Measurements from ENCODE around the gene FLCN.

DNA sequence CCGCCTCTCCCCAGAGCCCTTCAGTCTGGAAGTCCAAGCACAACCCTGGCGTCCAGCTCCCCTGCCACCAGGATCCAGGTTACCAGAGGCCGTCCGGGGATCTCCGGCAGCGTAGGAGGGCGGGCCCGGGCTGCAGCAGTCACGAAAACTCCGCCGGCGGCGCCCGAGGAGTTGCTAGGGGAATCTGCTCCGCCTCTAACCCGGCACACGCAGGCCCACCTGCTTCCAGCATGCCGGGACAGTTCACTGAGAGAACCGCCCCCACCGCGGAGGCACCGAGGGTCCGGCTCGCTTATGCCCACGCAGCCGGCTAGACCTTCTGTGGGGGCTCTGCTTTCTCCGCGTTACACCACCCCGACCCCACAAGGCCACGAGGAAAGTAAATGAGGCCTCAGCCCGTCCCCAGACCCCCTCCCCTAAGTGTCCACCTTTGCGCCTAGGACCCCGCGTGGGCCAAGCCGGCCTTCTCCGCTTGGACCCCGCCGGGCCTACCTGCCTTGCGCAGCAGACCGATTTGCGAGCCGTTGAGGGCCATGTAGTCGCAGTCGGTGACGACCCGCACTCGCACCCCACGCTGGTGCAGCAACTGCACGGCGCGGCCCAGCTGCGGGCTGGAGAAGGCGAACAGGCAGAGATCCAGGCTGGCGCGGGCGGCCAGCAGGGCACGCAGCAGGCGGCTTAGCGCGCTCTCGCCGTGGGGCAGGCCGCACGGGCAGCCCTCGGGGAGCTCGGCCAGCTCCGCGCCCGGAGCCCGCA lies 31.4 kb downstream of the FLCN start:
- TF ChIP-seq CBX2 (IDR thresholded peaks at IDR 0.05; ENCODE audit: borderline replicate concordance, low read depth) (no peak), CTCF (IDR thresholded peaks at IDR 0.05) (no peak; the same call in 2 of the 3 replicates), CBX8 (IDR thresholded peaks at IDR 0.05) (no peak), JUN (IDR thresholded peaks at IDR 0.05) (no peak; a peak in 1 of 5 replicates)
- TF ChIP-seq, protein P1, sequence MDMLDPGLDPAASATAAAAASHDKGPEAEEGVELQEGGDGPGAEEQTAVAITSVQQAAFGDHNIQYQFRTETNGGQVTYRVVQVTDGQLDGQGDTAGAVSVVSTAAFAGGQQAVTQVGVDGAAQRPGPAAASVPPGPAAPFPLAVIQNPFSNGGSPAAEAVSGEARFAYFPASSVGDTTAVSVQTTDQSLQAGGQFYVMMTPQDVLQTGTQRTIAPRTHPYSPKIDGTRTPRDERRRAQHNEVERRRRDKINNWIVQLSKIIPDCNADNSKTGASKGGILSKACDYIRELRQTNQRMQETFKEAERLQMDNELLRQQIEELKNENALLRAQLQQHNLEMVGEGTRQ (IDR thresholded peaks at IDR 0.05) = no peak

All from A549 (cell line).